Measurements from ENCODE around the gene IL17RC.

- TF ChIP-seq, protein P1, sequence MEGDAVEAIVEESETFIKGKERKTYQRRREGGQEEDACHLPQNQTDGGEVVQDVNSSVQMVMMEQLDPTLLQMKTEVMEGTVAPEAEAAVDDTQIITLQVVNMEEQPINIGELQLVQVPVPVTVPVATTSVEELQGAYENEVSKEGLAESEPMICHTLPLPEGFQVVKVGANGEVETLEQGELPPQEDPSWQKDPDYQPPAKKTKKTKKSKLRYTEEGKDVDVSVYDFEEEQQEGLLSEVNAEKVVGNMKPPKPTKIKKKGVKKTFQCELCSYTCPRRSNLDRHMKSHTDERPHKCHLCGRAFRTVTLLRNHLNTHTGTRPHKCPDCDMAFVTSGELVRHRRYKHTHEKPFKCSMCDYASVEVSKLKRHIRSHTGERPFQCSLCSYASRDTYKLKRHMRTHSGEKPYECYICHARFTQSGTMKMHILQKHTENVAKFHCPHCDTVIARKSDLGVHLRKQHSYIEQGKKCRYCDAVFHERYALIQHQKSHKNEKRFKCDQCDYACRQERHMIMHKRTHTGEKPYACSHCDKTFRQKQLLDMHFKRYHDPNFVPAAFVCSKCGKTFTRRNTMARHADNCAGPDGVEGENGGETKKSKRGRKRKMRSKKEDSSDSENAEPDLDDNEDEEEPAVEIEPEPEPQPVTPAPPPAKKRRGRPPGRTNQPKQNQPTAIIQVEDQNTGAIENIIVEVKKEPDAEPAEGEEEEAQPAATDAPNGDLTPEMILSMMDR (IDR thresholded peaks at IDR 0.05), result no peak
- no peak for TF ChIP-seq POLR2A (IDR thresholded peaks at IDR 0.05)
- TF ChIP-seq POLR2AphosphoS5 (IDR thresholded peaks at IDR 0.05), result no peak
Observed at GRCh38 chr3:9914559-9915253, 2.2 kb upstream of the IL17RC start.

Data from sigmoid colon (tissue), 4 donors.